ENCODE results near the gene EFNA1.

- TF ChIP-seq CTCF (IDR thresholded peaks at IDR 0.05; ENCODE audit: low read depth, low read length) (peak; percentile 80), MAX (IDR thresholded peaks at IDR 0.05; ENCODE audit: low read depth, low read length) (peak; percentile 54)
These were observed 39.8 kb downstream of the EFNA1 start for GRCh38 chr1:155167166-155168104.
